T-cell (primary cell): ENCODE results near the gene SEC14L2. TPM values are rescaled to one million over a fixed set of nuclear protein-coding genes. Genes with fewer than 3 reads are reported as not detected.

Source experiments
- ATAC-seq, 4 experiments: fragments of 200-7000 bp in 3 of 4; fragments of 150-1000 bp in 1 of 4; cut with Tn5 transposase; replicated peaks in 1 of 4; 1 replicate in 3 of 4; 2 replicates in 1 of 4; pipeline ENCODE4 v1.10.0; 2021; ENCODE audit warnings: moderate library complexity in 3 of 4, mild to moderate bottlenecking in 2 of 4, moderate number of reproducible peaks in 1 of 4
- CTCF ChIA-PET, 2 donors: fragments of 300-600 bp; sonication (Branson Sonifier 250); formaldehyde crosslinking; loops; one replicate each; lab custom pipeline; 2022; ENCODE audit warnings: antibody characterized with exemption in 2 of 2; lab: Charles Lee
- POLR2A ChIA-PET, 2 donors: fragments of 300-600 bp; sonication (Branson Sonifier 250); formaldehyde crosslinking; loops; one replicate each; lab custom pipeline; 2022; ENCODE audit warnings: antibody characterized with exemption in 2 of 2; lab: Charles Lee
- DNase-seq, 35 experiments: peaks; one replicate each; pipeline versions ENCODE4 v3.0.0 to v3.0.0-alpha.2; 2013 to 2023
- H3K27ac ChIP-seq: one replicate; pipeline ENCODE4 v1.5.1; 2013; ENCODE audit warnings: low read length
- H3K27me3 ChIP-seq, 2 experiments: replicated peaks in 1 of 2; 1 replicate in 1 of 2; 2 replicates in 1 of 2; pipeline versions ENCODE4 v1.6.1 to v1.7.0; 2013; ENCODE audit warnings: low read length in 1 of 2, mixed read lengths in 1 of 2; ENCODE audit not compliant: control insufficient read depth in 2 of 2, insufficient read depth in 2 of 2; ENCODE audit errors: extremely low read depth in 1 of 2
- H3K36me3 ChIP-seq, 2 donors: 1 replicate in 1 of 2; 2 replicates in 1 of 2; pipeline versions ENCODE4 v1.6.1 to v1.7.0; 2013; ENCODE audit warnings: low read length in 1 of 2; ENCODE audit not compliant: control insufficient read depth in 2 of 2, insufficient read depth in 1 of 2; ENCODE audit errors: extremely low read depth in 1 of 2
- H3K4me1 ChIP-seq, 2 experiments: 1 replicate in 1 of 2; 2 replicates in 1 of 2; pipeline versions ENCODE4 v1.6.1 to v1.7.0; 2013; ENCODE audit warnings: low read length in 2 of 2, mixed read lengths in 1 of 2; ENCODE audit not compliant: insufficient read depth in 2 of 2, control insufficient read depth in 1 of 2; ENCODE audit errors: extremely low read depth in 1 of 2
- H3K4me3 ChIP-seq, 2 donors: 1 replicate in 1 of 2; 2 replicates in 1 of 2; pipeline versions ENCODE4 v1.5.1 to v1.7.0; 2013; ENCODE audit warnings: mild to moderate bottlenecking in 2 of 2, low read length in 1 of 2, moderate library complexity in 1 of 2; ENCODE audit not compliant: control insufficient read depth in 1 of 2; ENCODE audit errors: extremely low read depth in 1 of 2
- H3K9me3 ChIP-seq: 2 replicates; pipeline ENCODE4 v1.7.0; 2013
- H3K27ac Mint-ChIP-seq, 2 donors: one replicate each; pipeline ENCODE4 v1.8.0; 2020 to 2021; ENCODE audit warnings: mild to moderate bottlenecking in 2 of 2, mixed read lengths in 2 of 2
- H3K27me3 Mint-ChIP-seq, 2 donors: one replicate each; pipeline ENCODE4 v1.8.0; 2021 to 2022; ENCODE audit warnings: mixed read lengths in 2 of 2
- H3K36me3 Mint-ChIP-seq: one replicate; pipeline ENCODE4 v1.8.0; 2021; ENCODE audit warnings: mixed read lengths
- H3K4me1 Mint-ChIP-seq, 3 donors: one replicate each; pipeline ENCODE4 v1.8.0; 2020 to 2022; ENCODE audit warnings: mixed read lengths in 3 of 3, mild to moderate bottlenecking in 1 of 3
- H3K4me3 Mint-ChIP-seq, 3 donors: one replicate each; pipeline ENCODE4 v1.8.0; 2020 to 2022; ENCODE audit warnings: mild to moderate bottlenecking in 3 of 3, mixed read lengths in 3 of 3, moderate library complexity in 3 of 3
- H3K9me3 Mint-ChIP-seq, 3 donors: one replicate each; pipeline ENCODE4 v1.8.0; 2020 to 2022; ENCODE audit warnings: mixed read lengths in 3 of 3
- WGBS: methylation state at CpG from one replicate; pipeline ENCODE4 v1.1.5; 2013; ENCODE audit warnings: missing lambda C conversion rate; ENCODE audit not compliant: insufficient coverage; 5-methylcytosine and 5-hydroxymethylcytosine counted together
- total RNA-seq, 35 experiments: library from RNA in 6 of 35; stranded (reverse) in 6 of 35; fragments of 120-200 nt in 1 of 35; gene quantifications; one replicate each; pipeline versions ENCODE4 v1.2.1 to v1.2.4 and lab custom pipeline; 2013 to 2026

The SEC14L2 gene
- total RNA-seq, 5 donors from 2014 or later (not counting 1 experiment from before 2014, with no cell fraction given), result 10.9 to 87.9 (median 15.8) TPM

GRCh38 chr22:30390974-30391691 is 5.7 kb upstream of the SEC14L2 start:
- Histone ChIP-seq H3K9me3 (no peaks in the 10 kb centered on the region), H3K4me3 (no peak overlapping the region), H3K27me3 (peaks cover 0 to 24% of the 10 kb centered on the region in 2 experiments), H3K36me3 (no peaks in the 10 kb centered on the region), H3K27ac (peak overlapping the region; percentile 15), H3K4me1 (peaks cover 9 to 39% of the 10 kb centered on the region in 2 experiments)
- CTCF ChIA-PET, result interaction anchor here (0.5 to 3.2 kb wide), 16 partner anchors 16 to 171 kb away, joined by 3 to 18 read pairs (median 5); partner anchors contain the start of genes MTFP1 (in 2 of the 2) and CASTOR1 (in 1 of the 2)
- POLR2A ChIA-PET, result no interaction called here
- Mint-ChIP-seq H3K4me1 (peaks cover 32 to 40% (median 34%) of the 10 kb centered on the region in 3 donors), H3K9me3 (no peaks in the 10 kb centered on the region), H3K36me3 (no peaks in the 10 kb centered on the region), H3K4me3 (peak overlapping the region in 1 of 3 donors; percentile 23), H3K27me3 (peaks cover 0 to 3% of the 10 kb centered on the region in 2 donors), H3K27ac (peak overlapping the region; percentile 83 to 89)
- DNase-seq (peak; percentile 63 to 92 (median 78)), ATAC-seq (peak; percentile 52 to 73 (median 60))
- WGBS, result 100% methylated on average over 1 of the region's 5 CpGs

GRCh38 chr22:30392661-30393321 is 4.0 kb upstream of the SEC14L2 start:
- Histone ChIP-seq H3K9me3 (no peaks in the 10 kb centered on the region), H3K4me1 (peaks cover 17 to 43% of the 10 kb centered on the region in 2 experiments), H3K36me3 (no peaks in the 10 kb centered on the region), H3K4me3 (no peak overlapping the region), H3K27ac (no peak overlapping the region), H3K27me3 (peaks cover 0 to 39% of the 10 kb centered on the region in 2 experiments)
- Mint-ChIP-seq H3K27me3 (peaks cover 0 to 5% of the 10 kb centered on the region in 2 donors), H3K9me3 (no peaks in the 10 kb centered on the region), H3K27ac (peak overlapping the region; percentile 57), H3K36me3 (no peaks in the 10 kb centered on the region), H3K4me3 (no peak overlapping the region), H3K4me1 (peaks cover 37 to 43% (median 41%) of the 10 kb centered on the region in 3 donors)
- ChIA-PET POLR2A (no interaction called here), CTCF (interaction anchor here (0.8 to 3.2 kb wide), 5 partner anchors 31 to 104 kb away, joined by 3 to 18 read pairs (median 12); partner anchors contain the start of gene CASTOR1 (in 1 of the 2))
- no CpG with 5 or more reads among the region's 9 CpGs for WGBS
- no peak for ATAC-seq
- DNase-seq, result no peak

GRCh38 chr22:30393322-30393680 is 3.5 kb upstream of the SEC14L2 start:
- Mint-ChIP-seq H3K9me3 (no peaks in the 10 kb centered on the region), H3K36me3 (no peaks in the 10 kb centered on the region), H3K4me3 (peak overlapping the region in 1 of 3 donors; percentile 15), H3K4me1 (peaks cover 42 to 48% (median 46%) of the 10 kb centered on the region in 3 donors), H3K27ac (peak overlapping the region; percentile 20 to 55), H3K27me3 (peaks cover 0 to 7% of the 10 kb centered on the region in 2 donors)
- Histone ChIP-seq H3K27ac (no peak overlapping the region), H3K4me3 (no peak overlapping the region), H3K36me3 (no peaks in the 10 kb centered on the region), H3K4me1 (peaks cover 22 to 48% of the 10 kb centered on the region in 2 experiments), H3K9me3 (no peaks in the 10 kb centered on the region), H3K27me3 (peaks cover 0 to 42% of the 10 kb centered on the region in 2 experiments)
- WGBS, result 79% methylated on average over 7 of the region's 7 CpGs
- ChIA-PET CTCF (interaction anchor here in 1 of 2 donors (2.2 kb wide), 1 partner anchor 31 kb away, joined by 6 read pairs; no protein-coding TSS in a partner anchor), POLR2A (no interaction called here)
- no peak for ATAC-seq
- DNase-seq, result no peak

- DNase-seq (no peak), ATAC-seq (no peak)
- H3K4me1 ChIP-seq, result peaks cover 26 to 54% of the 10 kb centered on the region in 2 experiments
- H3K4me3 ChIP-seq, result no peak overlapping the region
- H3K4me1 Mint-ChIP-seq, result peaks cover 48 to 53% (median 52%) of the 10 kb centered on the region in 3 donors
- peaks cover under 1% of the 10 kb centered on the region for H3K36me3 Mint-ChIP-seq
- peak overlapping the region in 1 of 3 donors; percentile 15 for H3K4me3 Mint-ChIP-seq
- H3K9me3 ChIP-seq, result no peaks in the 10 kb centered on the region
- CTCF ChIA-PET, result interaction anchor here (0.7 to 2.2 kb wide), 3 partner anchors 30 to 106 kb away, joined by 3 to 6 read pairs (median 3); no protein-coding TSS in a partner anchor
- H3K27ac Mint-ChIP-seq, result peak overlapping the region; percentile 49 to 66
- WGBS, result 59% methylated on average over 2 of the region's 3 CpGs
- H3K27me3 Mint-ChIP-seq, result peaks cover 0 to 7% of the 10 kb centered on the region in 2 donors
- no peak overlapping the region for H3K27ac ChIP-seq
- POLR2A ChIA-PET, result interaction anchor here (0.6 to 0.7 kb wide), 2 partner anchors 18 to 20 kb away, joined by 8 to 10 read pairs; no protein-coding TSS in a partner anchor
- no peaks in the 10 kb centered on the region for H3K9me3 Mint-ChIP-seq
- no peaks in the 10 kb centered on the region for H3K36me3 ChIP-seq
- peaks cover 0 to 45% of the 10 kb centered on the region in 2 experiments for H3K27me3 ChIP-seq
Observed at GRCh38 chr22:30393885-30394284, 2.9 kb upstream of the SEC14L2 start.

GRCh38 chr22:30397656-30398635 is 1.1 kb downstream of the SEC14L2 start:
- H3K36me3 Mint-ChIP-seq, result peaks cover 2% of the 10 kb centered on the region
- H3K4me3 ChIP-seq, result peak overlapping the region; percentile 67
- H3K4me1 ChIP-seq, result peaks cover 21 to 42% of the 10 kb centered on the region in 2 experiments
- POLR2A ChIA-PET, result interaction anchor here (0.6 to 3.8 kb wide), 5 partner anchors 16 to 655 kb away, joined by 4 to 21 read pairs (median 6); no protein-coding TSS in a partner anchor
- peak in 2 of 4 experiments; percentile 4 to 9 for ATAC-seq
- no peaks in the 10 kb centered on the region for H3K36me3 ChIP-seq
- H3K27ac ChIP-seq, result peak overlapping the region; percentile 10
- CTCF ChIA-PET, result interaction anchor here (0.6 to 2.2 kb wide), 6 partner anchors 24 to 841 kb away, joined by 3 to 11 read pairs (median 4); partner anchors contain the start of gene CASTOR1 (in 1 of the 2)
- peak overlapping the region; percentile 84 to 87 for H3K27ac Mint-ChIP-seq
- no peaks in the 10 kb centered on the region for H3K9me3 ChIP-seq
- 54% methylated on average over 7 of the region's 11 CpGs for WGBS
- H3K27me3 Mint-ChIP-seq, result peaks cover 0 to 7% of the 10 kb centered on the region in 2 donors
- H3K4me3 Mint-ChIP-seq, result peak overlapping the region; percentile 77 to 87 (median 83)
- H3K27me3 ChIP-seq, result peaks cover 0 to 45% of the 10 kb centered on the region in 2 experiments
- H3K4me1 Mint-ChIP-seq, result peaks cover 39 to 43% (median 41%) of the 10 kb centered on the region in 3 donors
- no peaks in the 10 kb centered on the region for H3K9me3 Mint-ChIP-seq
- DNase-seq, result peak in 1 of 35 experiments; percentile 18
